Nephron progenitor cell (in vitro differentiated cells): Measurements from ENCODE around the gene RTL1.

Experiments
- DNase-seq: peaks from one replicate; pipeline ENCODE4 v3.0.0; 2021
- H3K27ac Mint-ChIP-seq: 2 replicates; pipeline ENCODE4 v1.8.0; 2021; ENCODE audit warnings: mild to moderate bottlenecking, moderate library complexity, mixed read lengths
- H3K27me3 Mint-ChIP-seq: 2 replicates; pipeline ENCODE4 v1.8.0; 2021; ENCODE audit warnings: mild to moderate bottlenecking, low read depth, mixed read lengths; ENCODE audit not compliant: poor library complexity
- H3K36me3 Mint-ChIP-seq: 2 replicates; pipeline ENCODE4 v1.8.0; 2021; ENCODE audit warnings: low read depth, mixed read lengths
- H3K4me1 Mint-ChIP-seq: 2 replicates; pipeline ENCODE4 v1.8.0; 2021; ENCODE audit warnings: mixed read lengths
- H3K4me3 Mint-ChIP-seq: 2 replicates; pipeline ENCODE4 v1.8.0; 2021; ENCODE audit warnings: mild to moderate bottlenecking, moderate library complexity, mixed read lengths
- H3K9me3 Mint-ChIP-seq: 2 replicates; pipeline ENCODE4 v1.8.0; 2021; ENCODE audit warnings: mild to moderate bottlenecking, moderate library complexity, mixed read lengths
- CTCF ChIP-seq: fragments of 200-600 bp; sonication (generic); IDR thresholded peaks from 2 replicates; pipeline ENCODE4 v1.5.0; 2021; ENCODE audit warnings: antibody characterized with exemption

RTL1 gene

GRCh38 chr14:100841761-100842403, 61.6 kb downstream of the RTL1 start:
- no peak for TF ChIP-seq CTCF
- Mint-ChIP-seq H3K9me3 (no peaks in the 10 kb centered on the region), H3K27me3 (peaks cover 8% of the 10 kb centered on the region), H3K36me3 (no peaks in the 10 kb centered on the region), H3K27ac (peak overlapping the region; percentile 85), H3K4me3 (peak overlapping the region; percentile 1), H3K4me1 (peaks cover 72% of the 10 kb centered on the region)
- no peak for DNase-seq

- Mint-ChIP-seq H3K4me3 (no peak overlapping the region), H3K27ac (peak overlapping the region; percentile 78), H3K4me1 (peaks cover 79% of the 10 kb centered on the region), H3K9me3 (no peaks in the 10 kb centered on the region), H3K27me3 (peaks cover 8% of the 10 kb centered on the region), H3K36me3 (no peaks in the 10 kb centered on the region)
- DNase-seq = no peak
- TF ChIP-seq CTCF = no peak
These were observed 62.3 kb downstream of the RTL1 start for GRCh38 chr14:100841066-100841760.

GRCh38 chr14:100840286-100841065, 63.0 kb downstream of the RTL1 start:
- no peak for TF ChIP-seq CTCF
- DNase-seq = no peak
- H3K27me3 Mint-ChIP-seq = peaks cover 8% of the 10 kb centered on the region
- no peaks in the 10 kb centered on the region for H3K36me3 Mint-ChIP-seq
- peak overlapping the region; percentile 78 for H3K27ac Mint-ChIP-seq
- H3K4me1 Mint-ChIP-seq = peaks cover 86% of the 10 kb centered on the region
- no peaks in the 10 kb centered on the region for H3K9me3 Mint-ChIP-seq
- no peak overlapping the region for H3K4me3 Mint-ChIP-seq

GRCh38 chr14:100839681-100840111, 63.8 kb downstream of the RTL1 start:
- Mint-ChIP-seq H3K4me1 (peaks cover 90% of the 10 kb centered on the region), H3K36me3 (no peaks in the 10 kb centered on the region), H3K27ac (peak overlapping the region; percentile 78), H3K4me3 (no peak overlapping the region), H3K27me3 (peaks cover 12% of the 10 kb centered on the region), H3K9me3 (no peaks in the 10 kb centered on the region)
- TF ChIP-seq CTCF = no peak
- no peak for DNase-seq

- H3K9me3 Mint-ChIP-seq = no peaks in the 10 kb centered on the region
- peaks cover 86% of the 10 kb centered on the region for H3K4me1 Mint-ChIP-seq
- no peaks in the 10 kb centered on the region for H3K36me3 Mint-ChIP-seq
- TF ChIP-seq CTCF = no peak
- no peak for DNase-seq
- peak overlapping the region; percentile 70 for H3K27ac Mint-ChIP-seq
- peaks cover 16% of the 10 kb centered on the region for H3K27me3 Mint-ChIP-seq
- peak overlapping the region; percentile 46 for H3K4me3 Mint-ChIP-seq
These were observed 64.3 kb downstream of the RTL1 start for GRCh38 chr14:100839315-100839585.
